H9 (cell line): Measurements from ENCODE around the gene NOBOX. TPM values are rescaled to one million over a fixed set of nuclear protein-coding genes. Genes with fewer than 3 reads are reported as not detected.

Source experiments
- DNase-seq: peaks from one replicate; pipeline ENCODE4 v3.0.0-alpha.2; 2017
- H2AFZ ChIP-seq: one replicate; pipeline ENCODE4 v1.6.1; 2013; ENCODE audit warnings: mild to moderate bottlenecking, low read length, control low read depth, moderate library complexity
- H2AK5ac ChIP-seq: 2 replicates; pipeline ENCODE4 v1.6.1; 2013; ENCODE audit warnings: low read length, control low read depth, mixed read lengths; ENCODE audit not compliant: insufficient read length
- H2BK120ac ChIP-seq: one replicate; pipeline ENCODE4 v1.6.1; 2013; ENCODE audit warnings: low read depth, mild to moderate bottlenecking, low read length, control low read depth, inconsistent platforms; ENCODE audit not compliant: poor library complexity, severe bottlenecking
- H2BK12ac ChIP-seq: 2 replicates; pipeline ENCODE4 v1.6.1; 2013; ENCODE audit warnings: low read length, control low read depth, mixed read lengths, low read depth; ENCODE audit not compliant: insufficient read length
- H2BK15ac ChIP-seq: 2 replicates; pipeline ENCODE4 v1.6.1; 2013; ENCODE audit warnings: low read depth, low read length, control low read depth
- H2BK20ac ChIP-seq: one replicate; pipeline ENCODE4 v1.6.1; 2013; ENCODE audit warnings: low read depth, mild to moderate bottlenecking, low read length, control low read depth, inconsistent platforms; ENCODE audit not compliant: poor library complexity, severe bottlenecking
- H2BK5ac ChIP-seq: 2 replicates; pipeline ENCODE4 v1.6.1; 2013; ENCODE audit warnings: low read length, control low read depth, mixed read lengths; ENCODE audit not compliant: insufficient read length
- H3K14ac ChIP-seq: 2 replicates; pipeline ENCODE4 v1.6.1; 2013; ENCODE audit warnings: low read length, control low read depth; ENCODE audit not compliant: insufficient read depth
- H3K18ac ChIP-seq: 2 replicates; pipeline ENCODE4 v1.6.1; 2013; ENCODE audit warnings: low read depth, mild to moderate bottlenecking, mixed read lengths, low read length, control low read depth; ENCODE audit not compliant: insufficient read length
- H3K23ac ChIP-seq: 2 replicates; pipeline ENCODE4 v1.6.1; 2013; ENCODE audit warnings: low read length, control low read depth, mixed read lengths, low read depth; ENCODE audit not compliant: insufficient read length
- H3K23me2 ChIP-seq: 2 replicates; pipeline ENCODE4 v1.6.1; 2013; ENCODE audit warnings: low read depth, mild to moderate bottlenecking, mixed read lengths, low read length, control low read depth; ENCODE audit not compliant: insufficient read length, poor library complexity, severe bottlenecking
- H3K27ac ChIP-seq: 2 replicates; pipeline ENCODE4 v1.5.1; 2013; ENCODE audit warnings: low read length, control low read depth, mixed read lengths, low read depth; ENCODE audit not compliant: insufficient read length
- H3K27me3 ChIP-seq: 2 replicates; pipeline ENCODE4 v1.6.1; 2013; ENCODE audit warnings: low read length, control low read depth, inconsistent platforms; ENCODE audit not compliant: insufficient read depth
- H3K4ac ChIP-seq: 2 replicates; pipeline ENCODE4 v1.6.1; 2013; ENCODE audit warnings: low read depth, mild to moderate bottlenecking, control low read depth, inconsistent platforms, low read length, moderate library complexity
- H3K4me1 ChIP-seq: 2 replicates; pipeline ENCODE4 v1.6.1; 2013; ENCODE audit warnings: low read length, control low read depth, inconsistent platforms; ENCODE audit not compliant: insufficient read depth
- H3K4me2 ChIP-seq: 2 replicates; pipeline ENCODE4 v1.6.1; 2013; ENCODE audit warnings: low read length, control low read depth, mixed read lengths; ENCODE audit not compliant: insufficient read length, insufficient read depth
- H3K56ac ChIP-seq: 2 replicates; pipeline ENCODE4 v1.6.1; 2013; ENCODE audit warnings: low read depth, mild to moderate bottlenecking, mixed read lengths, low read length, control low read depth; ENCODE audit not compliant: insufficient read length
- H3K79me1 ChIP-seq: 2 replicates; pipeline ENCODE4 v1.6.1; 2013; ENCODE audit warnings: low read depth, mild to moderate bottlenecking, moderate library complexity, low read length, control low read depth, inconsistent platforms; ENCODE audit not compliant: insufficient read depth, poor library complexity, severe bottlenecking
- H3K79me2 ChIP-seq: 2 replicates; pipeline ENCODE4 v1.6.1; 2013; ENCODE audit warnings: low read length, control low read depth, inconsistent platforms; ENCODE audit not compliant: insufficient read depth
- H3K9ac ChIP-seq: 2 replicates; pipeline ENCODE4 v1.6.1; 2013; ENCODE audit warnings: low read length, control low read depth, mixed read lengths; ENCODE audit not compliant: insufficient read length; ENCODE audit errors: extremely low read depth
- H3K9me3 ChIP-seq: one replicate; pipeline ENCODE4 v1.6.1; 2013; ENCODE audit warnings: low read depth, low read length, inconsistent platforms; ENCODE audit not compliant: control insufficient read depth
- H3T11ph ChIP-seq: one replicate; pipeline ENCODE4 v1.6.1; 2013; ENCODE audit warnings: mild to moderate bottlenecking, low read length, control low read depth, inconsistent platforms
- H4K20me1 ChIP-seq: one replicate; pipeline ENCODE4 v1.6.1; 2013; ENCODE audit not compliant: control insufficient read depth, insufficient read length, insufficient read depth
- H4K5ac ChIP-seq: 2 replicates; pipeline ENCODE4 v1.6.1; 2013; ENCODE audit warnings: low read depth, mild to moderate bottlenecking, mixed read lengths, low read length, control low read depth; ENCODE audit not compliant: insufficient read length
- H4K8ac ChIP-seq: replicated peaks from 2 replicates; pipeline ENCODE4 v1.6.1; 2013; ENCODE audit warnings: low read length, control low read depth, mixed read lengths, low read depth; ENCODE audit not compliant: insufficient read length
- H4K91ac ChIP-seq: 2 replicates; pipeline ENCODE4 v1.6.1; 2013; ENCODE audit warnings: low read depth, mild to moderate bottlenecking, moderate library complexity, mixed read lengths, low read length, control low read depth; ENCODE audit not compliant: insufficient read length
- H3K27ac Mint-ChIP-seq, 3 experiments: 2 replicates in 2 of 3; 3 replicates in 1 of 3; pipeline ENCODE4 v1.8.0; 2020 to 2021; ENCODE audit warnings: mixed read lengths in 3 of 3, mild to moderate bottlenecking in 1 of 3, moderate library complexity in 1 of 3
- H3K27me3 Mint-ChIP-seq: 2 replicates; pipeline ENCODE4 v1.8.0; 2021; ENCODE audit warnings: low read depth, mild to moderate bottlenecking, moderate library complexity, mixed read lengths
- H3K36me3 Mint-ChIP-seq, 3 experiments: 2 replicates in 2 of 3; 3 replicates in 1 of 3; pipeline ENCODE4 v1.8.0; 2020 to 2021; ENCODE audit warnings: low read depth in 3 of 3, mixed read lengths in 3 of 3; ENCODE audit not compliant: insufficient read depth in 1 of 3
- H3K4me1 Mint-ChIP-seq, 2 experiments: 2 replicates each; pipeline ENCODE4 v1.8.0; 2020; ENCODE audit warnings: mixed read lengths in 2 of 2
- H3K4me3 Mint-ChIP-seq, 2 experiments: 2 replicates in 1 of 2; 3 replicates in 1 of 2; pipeline ENCODE4 v1.8.0; 2020 to 2021; ENCODE audit warnings: mild to moderate bottlenecking in 2 of 2, mixed read lengths in 2 of 2, moderate library complexity in 1 of 2
- H3K9me3 Mint-ChIP-seq, 2 experiments: 2 replicates in 1 of 2; 3 replicates in 1 of 2; pipeline ENCODE4 v1.8.0; 2020; ENCODE audit warnings: mild to moderate bottlenecking in 2 of 2, mixed read lengths in 2 of 2, moderate library complexity in 1 of 2
- WGBS: extraction: QIAGEN DNeasy Blood & Tissue Kit; methylation state at CpG from one replicate; pipeline ENCODE4 v1.1.7; 2013; ENCODE audit warnings: missing lambda C conversion rate, low lambda C conversion rate, mixed read lengths; ENCODE audit not compliant: insufficient read length; ENCODE audit errors: extremely low coverage; 5-methylcytosine and 5-hydroxymethylcytosine counted together
- total RNA-seq: library from RNA; stranded (reverse); gene quantifications from 2 replicates; pipeline ENCODE4 v1.2.1, GENCODE V29; 2021
- TF ChIP-seq, protein P1 (sequence below): fragments of 200-600 bp; sonication (generic); conservative IDR thresholded peaks from 3 replicates; pipeline ENCODE4 v1.8.0; 2021; ENCODE audit warnings: antibody characterized with exemption, mild to moderate bottlenecking

NOBOX gene
- total RNA-seq, 1 experiment from 2014 or later: not detected

DNA sequence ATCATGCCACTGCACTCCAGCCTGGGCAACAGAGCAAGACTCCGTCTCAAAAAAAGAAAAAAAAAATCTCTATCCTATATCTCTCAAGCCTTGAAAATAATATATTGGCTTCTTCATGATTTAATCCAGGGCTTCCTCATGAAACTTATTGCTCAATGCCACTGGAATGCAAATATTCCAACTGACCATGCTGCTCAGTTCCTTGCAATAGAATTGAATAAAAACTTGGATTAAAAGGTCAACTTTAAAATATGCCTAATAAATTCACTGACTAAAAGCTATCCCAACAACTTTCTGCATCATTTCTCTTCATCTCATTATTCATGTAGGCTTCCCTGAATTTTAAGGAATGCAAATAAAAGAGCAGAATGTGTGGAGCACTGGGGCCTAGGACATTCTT is 42.1 kb upstream of the NOBOX start:
- Histone ChIP-seq H2BK120ac (no peak overlapping the region), H3K23me2 (no peaks in the 10 kb centered on the region), H3K56ac (no peak overlapping the region), H4K5ac (no peak overlapping the region), H3K27me3 (no peaks in the 10 kb centered on the region), H4K20me1 (no peaks in the 10 kb centered on the region), H4K8ac (no peak overlapping the region), H4K91ac (no peak overlapping the region), H3K79me1 (no peaks in the 10 kb centered on the region), H3K79me2 (no peaks in the 10 kb centered on the region), H3K4me1 (no peaks in the 10 kb centered on the region), H3K9ac (no peak overlapping the region), H3K4me2 (no peak overlapping the region), H2BK12ac (no peak overlapping the region), H3K23ac (no peak overlapping the region), H2AK5ac (no peak overlapping the region), H3K9me3 (no peaks in the 10 kb centered on the region), H2BK15ac (no peak overlapping the region), H2AFZ (no peak overlapping the region), H3K4ac (no peak overlapping the region), H2BK5ac (no peak overlapping the region), H2BK20ac (no peak overlapping the region), H3K27ac (no peak overlapping the region), H3T11ph (no peak overlapping the region), H3K14ac (no peak overlapping the region), H3K18ac (no peak overlapping the region)
- no peaks in the 10 kb centered on the region for H3K27me3 Mint-ChIP-seq
- TF ChIP-seq, protein P1, sequence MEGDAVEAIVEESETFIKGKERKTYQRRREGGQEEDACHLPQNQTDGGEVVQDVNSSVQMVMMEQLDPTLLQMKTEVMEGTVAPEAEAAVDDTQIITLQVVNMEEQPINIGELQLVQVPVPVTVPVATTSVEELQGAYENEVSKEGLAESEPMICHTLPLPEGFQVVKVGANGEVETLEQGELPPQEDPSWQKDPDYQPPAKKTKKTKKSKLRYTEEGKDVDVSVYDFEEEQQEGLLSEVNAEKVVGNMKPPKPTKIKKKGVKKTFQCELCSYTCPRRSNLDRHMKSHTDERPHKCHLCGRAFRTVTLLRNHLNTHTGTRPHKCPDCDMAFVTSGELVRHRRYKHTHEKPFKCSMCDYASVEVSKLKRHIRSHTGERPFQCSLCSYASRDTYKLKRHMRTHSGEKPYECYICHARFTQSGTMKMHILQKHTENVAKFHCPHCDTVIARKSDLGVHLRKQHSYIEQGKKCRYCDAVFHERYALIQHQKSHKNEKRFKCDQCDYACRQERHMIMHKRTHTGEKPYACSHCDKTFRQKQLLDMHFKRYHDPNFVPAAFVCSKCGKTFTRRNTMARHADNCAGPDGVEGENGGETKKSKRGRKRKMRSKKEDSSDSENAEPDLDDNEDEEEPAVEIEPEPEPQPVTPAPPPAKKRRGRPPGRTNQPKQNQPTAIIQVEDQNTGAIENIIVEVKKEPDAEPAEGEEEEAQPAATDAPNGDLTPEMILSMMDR: no peak
- H3K36me3 Mint-ChIP-seq: no peaks in the 10 kb centered on the region; a peak in 1 of 7 replicates
- WGBS: no CpG with 5 or more reads among the region's 1 CpG
- no peaks in the 10 kb centered on the region; a peak in 2 of 5 replicates for H3K9me3 Mint-ChIP-seq
- no peak for DNase-seq
- H3K27ac Mint-ChIP-seq: no peak overlapping the region
- H3K4me3 Mint-ChIP-seq: no peak overlapping the region
- H3K4me1 Mint-ChIP-seq: no peaks in the 10 kb centered on the region
